Ovary (tissue), 3 donors: Measurements from ENCODE around the gene GRID2.

Source experiments
- EP300 ChIP-seq: sonication (generic); formaldehyde crosslinking; IDR thresholded peaks from one replicate; pipeline ENCODE4 v1.6.1; 2017; ENCODE audit warnings: antibody characterized with exemption
- POLR2A ChIP-seq: fragments of 450-650 bp; IDR thresholded peaks from one replicate; pipeline ENCODE4 v1.6.1; 2017; ENCODE audit warnings: antibody characterized with exemption, mild to moderate bottlenecking, moderate library complexity
- TF ChIP-seq, protein P1 (sequence below), 3 donors: fragments of 450-650 bp in 2 of 3; fragments of 200-600 bp in 1 of 3; IDR thresholded peaks; one replicate each; pipeline versions ENCODE4 v1.5.1 to v1.8.0; 2016 to 2022; ENCODE audit warnings: antibody characterized with exemption in 3 of 3, mild to moderate bottlenecking in 1 of 3
- donor health status: DM: no; HTN: no; CAD: no.

DNA sequence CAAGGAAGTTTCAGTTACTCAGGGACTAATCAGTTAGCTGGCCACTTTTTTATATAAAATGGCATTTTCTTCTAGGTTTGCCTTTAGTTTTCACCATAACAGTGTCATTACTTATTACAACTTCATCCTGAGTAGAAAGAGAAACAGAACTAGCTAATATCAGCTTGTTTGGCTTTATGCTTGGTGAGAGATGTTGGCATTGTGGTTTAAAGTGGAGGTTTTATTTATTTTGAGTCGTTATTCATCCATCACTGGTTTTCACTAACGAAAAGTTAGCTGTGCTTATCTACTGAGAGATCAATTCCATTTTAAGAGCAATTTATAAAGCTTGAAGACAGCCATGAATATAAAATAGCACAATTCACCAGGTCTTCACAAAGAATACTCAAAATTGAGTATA lies 714.5 kb downstream of the GRID2 start:
- TF ChIP-seq, protein P1, sequence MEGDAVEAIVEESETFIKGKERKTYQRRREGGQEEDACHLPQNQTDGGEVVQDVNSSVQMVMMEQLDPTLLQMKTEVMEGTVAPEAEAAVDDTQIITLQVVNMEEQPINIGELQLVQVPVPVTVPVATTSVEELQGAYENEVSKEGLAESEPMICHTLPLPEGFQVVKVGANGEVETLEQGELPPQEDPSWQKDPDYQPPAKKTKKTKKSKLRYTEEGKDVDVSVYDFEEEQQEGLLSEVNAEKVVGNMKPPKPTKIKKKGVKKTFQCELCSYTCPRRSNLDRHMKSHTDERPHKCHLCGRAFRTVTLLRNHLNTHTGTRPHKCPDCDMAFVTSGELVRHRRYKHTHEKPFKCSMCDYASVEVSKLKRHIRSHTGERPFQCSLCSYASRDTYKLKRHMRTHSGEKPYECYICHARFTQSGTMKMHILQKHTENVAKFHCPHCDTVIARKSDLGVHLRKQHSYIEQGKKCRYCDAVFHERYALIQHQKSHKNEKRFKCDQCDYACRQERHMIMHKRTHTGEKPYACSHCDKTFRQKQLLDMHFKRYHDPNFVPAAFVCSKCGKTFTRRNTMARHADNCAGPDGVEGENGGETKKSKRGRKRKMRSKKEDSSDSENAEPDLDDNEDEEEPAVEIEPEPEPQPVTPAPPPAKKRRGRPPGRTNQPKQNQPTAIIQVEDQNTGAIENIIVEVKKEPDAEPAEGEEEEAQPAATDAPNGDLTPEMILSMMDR (IDR thresholded peaks at IDR 0.05): no peak
- TF ChIP-seq EP300: no peak
- no peak for TF ChIP-seq POLR2A
